Measurements from ENCODE around the gene COL4A3.

DNA sequence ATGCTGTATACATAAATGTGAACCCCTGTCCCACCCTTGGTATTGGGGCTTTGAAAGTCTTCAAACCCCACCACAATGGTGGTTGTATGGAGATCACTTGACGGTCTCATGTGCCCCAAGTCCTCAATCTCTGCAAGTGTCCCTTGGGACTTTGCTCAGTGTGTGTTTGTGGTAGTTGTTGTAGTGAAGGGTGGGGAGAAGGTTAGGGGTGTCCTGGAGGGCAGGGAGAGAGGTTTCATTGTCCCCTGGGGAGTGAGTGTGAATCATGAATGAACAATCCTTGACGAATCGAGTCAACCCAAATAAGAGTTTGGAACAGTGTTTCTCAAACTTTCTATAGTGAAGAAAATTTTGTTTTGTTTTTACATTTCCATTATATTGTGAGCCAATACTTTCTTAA, 28.1 kb downstream of the COL4A3 start:
- no peak for TF ChIP-seq POLR2A (IDR thresholded peaks at IDR 0.05)
- TF ChIP-seq, protein P1, sequence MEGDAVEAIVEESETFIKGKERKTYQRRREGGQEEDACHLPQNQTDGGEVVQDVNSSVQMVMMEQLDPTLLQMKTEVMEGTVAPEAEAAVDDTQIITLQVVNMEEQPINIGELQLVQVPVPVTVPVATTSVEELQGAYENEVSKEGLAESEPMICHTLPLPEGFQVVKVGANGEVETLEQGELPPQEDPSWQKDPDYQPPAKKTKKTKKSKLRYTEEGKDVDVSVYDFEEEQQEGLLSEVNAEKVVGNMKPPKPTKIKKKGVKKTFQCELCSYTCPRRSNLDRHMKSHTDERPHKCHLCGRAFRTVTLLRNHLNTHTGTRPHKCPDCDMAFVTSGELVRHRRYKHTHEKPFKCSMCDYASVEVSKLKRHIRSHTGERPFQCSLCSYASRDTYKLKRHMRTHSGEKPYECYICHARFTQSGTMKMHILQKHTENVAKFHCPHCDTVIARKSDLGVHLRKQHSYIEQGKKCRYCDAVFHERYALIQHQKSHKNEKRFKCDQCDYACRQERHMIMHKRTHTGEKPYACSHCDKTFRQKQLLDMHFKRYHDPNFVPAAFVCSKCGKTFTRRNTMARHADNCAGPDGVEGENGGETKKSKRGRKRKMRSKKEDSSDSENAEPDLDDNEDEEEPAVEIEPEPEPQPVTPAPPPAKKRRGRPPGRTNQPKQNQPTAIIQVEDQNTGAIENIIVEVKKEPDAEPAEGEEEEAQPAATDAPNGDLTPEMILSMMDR (IDR thresholded peaks at IDR 0.05) = no peak
- TF ChIP-seq EP300 (IDR thresholded peaks at IDR 0.05; ENCODE audit: low read depth) = no peak
